Kidney (tissue), 14 donors: ENCODE results near the gene SCN5A. TPM values are rescaled to one million over a fixed set of nuclear protein-coding genes. Genes with fewer than 3 reads are reported as not detected.

Experiments used
- DNase-seq, 5 donors: peaks; one replicate each; pipeline ENCODE4 v3.0.0-alpha.2; 2013 to 2020
- FAIRE-seq: peaks from 2 replicates; lab custom pipeline; 2012; peaks lifted over from hg19 to GRCh38; lab: Jason Lieb, UNC
- H3K27ac ChIP-seq, 2 donors: one replicate each; pipeline ENCODE4 v1.7.0; 2013; ENCODE audit warnings: low read depth in 2 of 2, low read length in 2 of 2, inconsistent platforms in 1 of 2
- H3K27me3 ChIP-seq: one replicate; pipeline ENCODE4 v1.7.1; 2013; ENCODE audit warnings: low read length, inconsistent platforms; ENCODE audit not compliant: control insufficient read depth, insufficient read depth
- H3K36me3 ChIP-seq, 3 donors: one replicate each; pipeline versions ENCODE4 v1.7.0 to v1.7.1; 2013; ENCODE audit warnings: low read length in 3 of 3, control low read depth in 1 of 3, inconsistent platforms in 1 of 3; ENCODE audit not compliant: insufficient read depth in 3 of 3, control insufficient read depth in 2 of 3
- H3K4me1 ChIP-seq, 3 donors: one replicate each; pipeline versions ENCODE4 v1.7.0 to v1.7.1; 2013; ENCODE audit warnings: low read length in 3 of 3, inconsistent platforms in 1 of 3, low read depth in 1 of 3; ENCODE audit not compliant: control insufficient read depth in 2 of 3, insufficient read depth in 2 of 3
- H3K4me3 ChIP-seq, 3 donors: one replicate each; pipeline versions ENCODE4 v1.7.0 to v1.8.1; 2013; ENCODE audit warnings: low read length in 3 of 3, control low read depth in 1 of 3, inconsistent platforms in 1 of 3
- H3K9ac ChIP-seq, 3 donors: one replicate each; pipeline versions ENCODE4 v1.7.0 to v1.7.1; 2013; ENCODE audit warnings: low read length in 3 of 3, control low read depth in 1 of 3, inconsistent platforms in 1 of 3
- H3K9me3 ChIP-seq, 3 donors: one replicate each; pipeline versions ENCODE4 v1.7.0 to v1.7.1; 2013; ENCODE audit warnings: low read length in 3 of 3, control low read depth in 1 of 3, inconsistent platforms in 1 of 3; ENCODE audit not compliant: control insufficient read depth in 2 of 3, insufficient read depth in 1 of 3
- CTCF ChIP-seq: IDR thresholded peaks from 3 replicates; pipeline ENCODE4 v1.5.1; 2012; ENCODE audit warnings: mild to moderate bottlenecking, moderate library complexity, borderline replicate concordance; ENCODE audit not compliant: insufficient read depth; ENCODE audit errors: extremely low read depth
- intact Hi-C: fragments of 100-400 bp; cut with DNase I; formaldehyde crosslinking; loops from one replicate; pipeline ENCODE4 v1.11.1; 2022
- polyA plus RNA-seq: library from polyadenylated mRNA; stranded (reverse); fragments of 350-450 nt; fragmentation: Illumina TruSeq; extraction: RNeasy Lipid Tissue Mini Kit (QIAGEN cat#74804); gene quantifications from one replicate; pipeline ENCODE4 v1.2.3, GENCODE V29; 2014; ENCODE audit warnings: low read depth, low replicate concordance; ENCODE audit not compliant: insufficient read depth
- total RNA-seq: library from RNA; stranded (reverse); fragmentation: NEBNext Ultra II Directional; extraction: Animal tissue kit (Norgen Biotek cat#: 25700); gene quantifications from one replicate; pipeline ENCODE4 v1.2.1, GENCODE V29; 2021
- donor health status: control.
- donor health status: control.
- donor health status: control.
- donor health status: control.
- donor health status: control.
- donor health status: DM: yes; HTN: yes; CAD: no.
- donor health status: Normal renal cell carcinoma (clear cell type).

The SCN5A gene
- total and polyA plus RNA-seq, 2 donors from 2014 or later, result 0.06 to 0.72 TPM

GRCh38 chr3:38578081-38578475 lies 71.4 kb downstream of the SCN5A start:
- DNase-seq (no peak), FAIRE-seq (no peak)
- no peaks in the 10 kb centered on the region for H3K36me3 ChIP-seq
- no peak for TF ChIP-seq CTCF
- no peak overlapping the region for H3K9ac ChIP-seq
- H3K27me3 ChIP-seq, result no peaks in the 10 kb centered on the region
- H3K4me1 ChIP-seq, result no peaks in the 10 kb centered on the region
- H3K9me3 ChIP-seq, result no peaks in the 10 kb centered on the region
- H3K4me3 ChIP-seq, result no peak overlapping the region
- H3K27ac ChIP-seq, result no peak overlapping the region
- intact Hi-C loops, result no loop called here

- Histone ChIP-seq H3K9me3 (no peaks in the 10 kb centered on the region), H3K9ac (no peak overlapping the region), H3K4me3 (no peak overlapping the region), H3K4me1 (no peaks in the 10 kb centered on the region), H3K36me3 (no peaks in the 10 kb centered on the region), H3K27me3 (no peaks in the 10 kb centered on the region), H3K27ac (no peak overlapping the region)
- intact Hi-C loops, result no loop called here
- DNase-seq, result peak in 1 of 5 donors; percentile 22
- no peak for FAIRE-seq
- no peak for TF ChIP-seq CTCF
These were observed 72.0 kb downstream of the SCN5A start for GRCh38 chr3:38577371-38578080.

GRCh38 chr3:38576526-38577370 lies 72.7 kb downstream of the SCN5A start:
- Histone ChIP-seq H3K9me3 (no peaks in the 10 kb centered on the region), H3K36me3 (no peaks in the 10 kb centered on the region), H3K27ac (no peak overlapping the region), H3K9ac (no peak overlapping the region), H3K4me1 (no peaks in the 10 kb centered on the region), H3K4me3 (no peak overlapping the region), H3K27me3 (no peaks in the 10 kb centered on the region)
- no peak for FAIRE-seq
- intact Hi-C loops, result no loop called here
- TF ChIP-seq CTCF, result no peak
- DNase-seq, result peak in 1 of 5 donors; percentile 55
